Esophagus mucosa (tissue), 1 donor: Measurements from ENCODE around the gene ZNF473. TPM values are rescaled to one million over a fixed set of nuclear protein-coding genes. Genes with fewer than 3 reads are reported as not detected.
"Not testable (repeated sequence)": the region's sequence is repeated elsewhere in the genome, so short reads cannot be mapped to it uniquely, and the experiment has no call there.

Experiments
- ATAC-seq: fragments of 200-7000 bp; cut with Tn5 transposase; one replicate; pipeline ENCODE4 v1.9.1; 2020
- total RNA-seq: library from RNA; stranded (reverse); gene quantifications from one replicate; pipeline ENCODE4 v1.2.4, GENCODE V29; 2023
- donor health status: DM: yes; HTN: yes; CAD: no.

ZNF473 gene
- total RNA-seq, 1 donor from 2014 or later, result 6.7 TPM

DNA sequence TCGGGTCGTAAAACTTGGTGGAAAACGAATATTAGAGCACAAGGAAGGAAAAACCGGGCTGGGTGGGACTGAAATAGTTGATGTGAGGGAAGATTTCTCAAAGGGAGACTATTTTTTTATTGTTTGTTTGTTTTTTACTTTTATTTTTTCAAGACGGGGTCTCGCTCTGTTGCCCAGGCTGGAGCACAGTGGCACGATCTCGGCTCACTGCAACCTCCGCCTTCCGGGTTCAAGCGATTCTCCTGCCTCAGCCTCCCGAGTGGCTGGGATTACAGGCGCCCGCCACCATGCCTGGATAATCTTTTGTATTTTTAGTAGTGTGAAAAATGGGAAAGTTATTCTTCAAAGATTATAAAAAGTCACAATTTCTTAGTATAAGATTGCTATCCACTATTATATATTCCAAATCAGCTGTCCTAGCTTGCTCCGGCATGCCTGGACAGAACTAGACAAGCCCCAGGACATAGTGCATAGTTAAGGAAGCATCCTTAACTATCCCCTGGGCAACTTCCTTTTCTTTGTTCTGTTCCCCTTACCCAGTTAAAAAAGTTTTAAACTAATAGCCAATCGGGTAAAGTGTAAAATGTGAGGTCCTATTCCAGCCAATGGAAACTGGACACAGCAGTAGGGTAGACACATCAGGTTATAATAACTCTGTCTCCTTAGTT is 25.6 kb downstream of the ZNF473 start:
- not testable (repeated sequence) for ATAC-seq

DNA sequence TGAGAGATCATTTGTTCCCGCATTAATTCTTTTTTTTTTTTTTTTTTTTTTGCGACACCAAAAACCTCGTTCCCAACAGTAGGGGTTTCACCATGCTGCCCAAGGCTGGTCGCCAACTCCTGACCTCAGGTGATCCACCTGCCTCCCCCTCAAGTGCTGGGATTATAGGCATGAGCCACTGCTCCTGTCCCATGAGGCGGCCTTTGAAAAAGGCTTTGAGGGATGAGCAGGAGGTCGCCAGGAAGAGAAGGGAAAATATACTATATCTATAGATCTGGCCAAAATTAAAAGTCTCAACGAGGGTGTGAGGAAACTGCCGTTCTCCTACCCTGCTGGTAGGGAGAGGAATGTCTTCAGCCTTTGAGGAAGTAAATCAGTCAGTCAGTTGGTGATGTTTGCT is 26.2 kb downstream of the ZNF473 start:
- no peak for ATAC-seq

DNA sequence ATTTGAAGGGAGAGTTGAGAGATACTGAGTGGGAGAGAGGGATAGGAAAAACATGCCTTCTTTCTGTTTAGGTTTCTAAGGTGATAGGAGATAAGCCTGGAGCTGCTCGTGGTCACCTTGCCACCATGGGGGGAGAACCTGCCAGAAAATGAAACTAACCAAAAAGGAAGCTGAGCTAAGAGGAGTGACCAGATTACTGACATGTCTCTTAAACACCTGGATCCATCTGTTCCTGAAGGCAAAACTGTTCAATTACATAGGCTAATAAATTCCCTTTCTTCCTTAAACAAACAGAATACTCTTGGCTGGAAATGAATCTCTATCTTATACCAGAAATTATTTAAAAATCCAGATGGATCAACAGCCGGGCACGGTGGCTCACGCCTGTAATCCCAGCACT is 27.3 kb downstream of the ZNF473 start:
- ATAC-seq, result no peak

DNA sequence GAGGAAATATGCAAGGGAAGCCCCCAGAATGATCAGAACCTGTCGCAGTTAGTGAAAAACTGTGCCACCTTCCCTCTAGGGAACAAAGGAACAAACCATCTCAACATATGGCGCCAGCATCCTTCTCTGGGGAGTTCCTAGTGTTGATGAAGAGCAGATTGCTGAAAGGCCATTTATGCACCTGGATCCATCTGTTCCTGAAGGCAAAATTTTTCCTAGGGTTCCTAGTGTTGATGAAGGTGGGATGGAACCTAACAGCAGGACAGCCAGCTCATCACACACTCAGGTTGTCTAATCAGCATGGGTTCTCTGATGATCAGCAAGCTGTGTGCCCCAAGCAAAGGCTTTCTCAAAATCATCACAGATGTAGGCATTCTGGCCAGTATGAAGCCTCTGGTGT is 32.6 kb downstream of the ZNF473 start:
- no peak for ATAC-seq

DNA sequence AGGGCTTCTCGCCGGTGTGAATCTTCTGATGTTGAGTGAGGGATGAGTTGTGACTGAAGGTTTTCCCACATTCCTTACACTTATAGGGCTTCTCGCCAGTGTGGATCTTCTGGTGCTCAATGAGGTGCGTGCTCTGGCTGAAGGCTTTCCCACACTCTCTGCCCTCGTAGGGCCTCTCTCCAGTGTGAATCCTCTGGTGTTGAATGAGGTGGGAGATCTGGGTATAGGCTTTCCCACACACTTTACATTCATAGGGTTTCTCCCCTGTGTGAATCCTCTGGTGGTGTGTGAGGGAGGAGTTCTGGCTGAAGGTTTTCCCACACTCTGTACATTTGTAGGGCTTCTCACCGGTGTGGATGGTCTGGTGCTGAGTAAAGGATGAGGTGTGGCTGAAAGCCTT is 33.2 kb downstream of the ZNF473 start:
- no peak for ATAC-seq

DNA sequence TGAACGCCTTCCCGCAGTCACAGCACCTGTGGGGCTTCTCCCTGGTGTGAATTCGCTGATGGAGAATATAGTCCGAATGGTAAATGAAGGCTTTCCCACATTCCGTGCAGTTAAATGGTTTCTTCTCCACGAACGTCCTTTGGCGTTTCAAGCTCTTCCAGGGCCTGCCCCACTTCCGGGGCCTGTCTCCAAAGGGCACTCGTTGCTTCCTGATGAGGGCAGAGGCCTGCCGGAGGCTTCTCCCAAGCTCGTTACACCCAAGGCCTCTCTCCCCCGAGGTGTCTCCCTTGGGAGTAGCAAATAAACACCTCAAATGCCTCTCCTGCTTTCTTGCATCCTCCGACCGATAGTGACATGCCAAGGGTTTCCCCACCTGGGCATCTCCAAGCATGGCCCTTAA is 34.3 kb downstream of the ZNF473 start:
- no peak for ATAC-seq

DNA sequence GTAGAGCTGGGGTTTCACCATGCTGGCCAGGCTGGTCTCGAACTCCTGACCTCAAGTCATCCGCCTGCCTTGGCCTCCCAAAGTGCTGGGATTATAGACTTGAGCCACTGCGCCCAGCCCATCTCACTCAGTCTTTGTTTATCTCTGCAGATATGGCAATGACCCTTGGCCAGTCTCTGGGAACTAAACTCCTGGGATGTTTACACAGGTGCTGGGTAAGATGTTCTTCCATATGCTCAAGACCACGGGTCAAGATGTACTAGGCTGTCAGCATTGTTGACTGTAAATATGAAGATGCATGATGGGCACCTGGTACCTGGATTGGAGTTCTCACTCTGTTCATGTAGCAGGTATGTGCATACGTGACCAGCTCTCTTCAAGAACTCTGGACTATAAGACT is 35.8 kb downstream of the ZNF473 start:
- ATAC-seq, result no peak

DNA sequence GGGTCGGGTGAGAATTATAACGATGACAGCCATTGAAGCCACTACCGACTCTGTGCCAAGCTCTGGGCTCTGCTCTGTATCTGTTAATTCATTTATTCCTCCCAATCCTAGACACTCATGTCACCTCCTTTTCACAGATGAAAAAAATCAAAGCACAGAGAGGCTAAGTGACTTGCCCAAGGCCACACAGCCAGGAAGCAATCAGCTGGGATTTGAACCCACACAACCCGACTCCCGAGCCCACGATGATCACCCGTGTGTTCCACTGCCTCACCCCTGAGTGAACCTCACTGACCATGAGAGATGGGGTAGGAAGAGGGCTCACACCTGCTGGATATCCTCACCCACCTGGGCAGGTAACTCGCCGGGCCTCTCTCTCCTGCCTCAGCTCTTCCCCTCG is 40.1 kb downstream of the ZNF473 start:
- no peak for ATAC-seq

DNA sequence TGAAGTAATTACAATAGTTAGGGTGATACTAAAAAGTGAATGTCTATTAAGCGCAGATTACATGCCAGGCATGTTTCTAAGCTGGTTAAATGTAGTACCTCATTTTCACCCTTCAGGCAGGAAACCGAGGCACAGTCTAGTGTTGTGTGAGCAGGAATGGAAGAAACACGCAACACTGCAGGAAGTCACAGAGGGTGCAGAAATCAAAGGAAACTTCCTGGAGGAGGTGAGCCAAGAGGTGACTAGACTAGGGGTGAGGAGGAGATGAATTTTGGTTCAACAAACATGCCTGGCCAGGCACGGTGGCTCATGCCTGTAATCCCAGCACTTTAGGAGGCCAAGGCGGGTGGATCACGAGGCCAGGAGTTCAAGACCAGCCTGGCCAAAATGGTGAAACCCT is 41.8 kb downstream of the ZNF473 start:
- ATAC-seq, result peak; percentile 20

DNA sequence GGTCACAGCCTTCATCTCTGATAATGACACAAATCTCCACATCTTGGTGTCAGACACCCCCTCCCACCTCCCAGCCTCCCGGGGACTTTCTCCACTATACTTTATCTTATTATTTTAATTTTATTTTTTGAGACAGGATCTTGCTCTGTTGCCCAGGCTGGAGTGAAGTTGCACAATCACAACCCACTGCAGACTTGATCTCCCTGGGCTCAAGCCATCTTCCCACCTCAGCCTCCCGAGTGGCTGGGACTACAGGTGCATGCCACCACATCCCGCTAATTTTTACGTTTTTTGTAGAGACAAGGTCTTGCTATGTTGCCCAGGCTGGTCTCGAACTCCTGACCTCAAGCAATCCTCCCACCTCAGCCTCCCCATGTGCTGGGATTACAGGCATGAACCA is 42.6 kb downstream of the ZNF473 start:
- ATAC-seq, result not testable (repeated sequence)

DNA sequence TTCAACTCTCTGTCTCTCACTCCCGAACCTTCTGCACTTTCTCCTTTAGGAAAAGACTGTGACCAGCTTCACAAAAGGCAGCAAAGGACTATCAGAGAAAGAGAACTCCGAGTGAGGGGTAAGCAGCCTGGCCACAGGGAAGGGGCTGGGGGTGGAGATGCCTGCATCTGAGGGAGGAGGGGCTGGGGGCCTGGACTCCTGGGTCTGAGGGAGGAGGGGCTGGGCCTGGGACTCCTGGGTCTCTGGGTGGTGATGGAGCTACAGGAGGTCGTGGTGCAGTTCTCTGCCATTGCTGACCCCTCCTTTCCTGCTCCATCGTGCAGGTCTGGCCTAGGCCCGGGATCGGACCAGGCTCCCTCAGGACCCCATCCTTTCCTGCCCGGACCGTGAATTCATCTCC is 49.3 kb downstream of the ZNF473 start:
- not testable (repeated sequence) for ATAC-seq

DNA sequence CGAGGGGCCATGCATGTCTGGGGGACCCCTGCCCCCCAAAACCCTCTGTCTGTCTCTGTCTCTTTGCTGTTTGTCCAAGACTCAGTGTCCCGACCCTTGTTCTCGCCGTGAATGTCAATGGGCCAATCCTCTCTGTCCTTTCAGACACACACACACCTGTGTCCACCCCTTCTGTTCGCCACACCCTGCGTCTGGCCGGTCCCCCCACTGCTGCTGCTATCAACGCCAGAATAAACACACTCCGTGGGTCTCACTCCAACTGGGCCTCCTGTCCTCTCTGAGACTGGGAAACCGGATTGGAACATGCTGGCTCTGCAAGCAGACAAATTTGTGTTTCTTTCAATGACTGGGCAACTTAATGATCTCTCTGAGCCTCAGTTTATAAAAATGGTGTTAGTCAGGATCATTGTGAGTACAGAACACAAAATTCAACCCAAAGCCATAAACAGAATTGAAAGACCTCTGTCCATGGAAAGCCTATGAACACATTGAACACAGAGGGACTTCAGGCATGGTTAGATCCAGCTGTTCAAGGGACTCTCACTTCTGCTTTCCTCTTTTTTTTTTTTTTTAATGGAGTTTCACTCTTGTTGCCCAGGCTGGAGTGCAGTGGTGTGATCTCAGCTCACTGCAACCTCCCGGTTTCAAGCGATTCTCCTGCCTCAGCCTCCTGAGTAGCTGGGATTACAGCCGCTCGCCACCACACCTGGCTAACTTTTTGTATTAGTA is 50.0 kb downstream of the ZNF473 start:
- ATAC-seq, result not testable (repeated sequence)

DNA sequence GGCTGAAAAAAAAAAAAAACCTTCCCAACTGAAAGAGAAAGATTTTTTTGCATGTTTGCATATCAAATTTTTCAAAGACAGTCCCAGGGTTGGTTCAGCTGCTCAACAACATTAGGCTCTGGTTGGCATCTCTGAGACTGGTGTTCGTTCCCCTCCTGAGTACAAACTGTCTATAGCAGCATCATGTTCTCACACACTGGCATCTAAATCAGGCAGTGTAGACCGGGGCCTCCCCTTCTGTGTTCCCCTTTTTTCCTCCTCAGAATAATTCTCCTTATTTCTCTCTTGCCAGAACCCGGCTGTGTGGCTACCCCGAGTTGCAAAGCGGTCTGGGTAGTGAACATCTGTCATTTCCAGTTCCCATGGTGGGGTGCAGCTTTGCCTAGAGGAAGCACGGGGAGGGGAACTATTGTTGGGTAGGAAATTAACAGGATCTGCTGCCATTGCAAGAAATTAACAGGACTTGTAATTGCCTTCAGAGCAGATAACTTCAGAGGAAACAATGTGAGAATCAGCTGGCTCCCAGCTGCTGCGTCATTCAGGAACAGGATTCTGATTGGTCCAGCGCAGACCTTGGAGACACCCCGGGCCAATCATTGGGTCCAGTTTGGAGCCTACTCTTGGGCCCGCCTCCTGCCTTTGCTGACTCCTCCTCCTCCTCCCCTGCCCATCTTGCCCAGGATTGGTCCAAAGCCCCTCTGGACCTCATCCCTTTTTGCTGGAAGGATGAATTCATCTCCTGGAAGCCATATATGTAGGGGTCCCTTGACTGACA is 51.0 kb downstream of the ZNF473 start:
- ATAC-seq, result not testable (repeated sequence)

DNA sequence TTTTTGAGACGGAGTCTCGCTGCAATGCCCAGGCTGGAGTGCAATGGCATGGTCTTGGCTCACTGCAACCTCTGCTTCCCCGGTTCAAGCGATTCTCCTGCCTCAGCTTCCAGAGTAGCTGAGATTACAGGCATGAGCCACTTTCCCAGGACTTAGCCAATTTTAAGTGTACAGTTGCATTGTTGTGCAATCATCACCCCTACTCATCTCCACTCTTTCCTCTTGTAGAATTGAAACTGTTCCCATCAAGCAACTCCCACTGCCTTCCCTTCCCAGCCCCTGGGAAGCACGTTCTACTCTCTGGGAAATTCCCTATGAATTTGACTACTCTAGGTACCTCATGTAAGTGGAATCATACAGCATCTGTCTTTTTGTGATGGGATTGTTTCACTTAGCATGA is 53.2 kb downstream of the ZNF473 start:
- ATAC-seq, result not testable (repeated sequence)

DNA sequence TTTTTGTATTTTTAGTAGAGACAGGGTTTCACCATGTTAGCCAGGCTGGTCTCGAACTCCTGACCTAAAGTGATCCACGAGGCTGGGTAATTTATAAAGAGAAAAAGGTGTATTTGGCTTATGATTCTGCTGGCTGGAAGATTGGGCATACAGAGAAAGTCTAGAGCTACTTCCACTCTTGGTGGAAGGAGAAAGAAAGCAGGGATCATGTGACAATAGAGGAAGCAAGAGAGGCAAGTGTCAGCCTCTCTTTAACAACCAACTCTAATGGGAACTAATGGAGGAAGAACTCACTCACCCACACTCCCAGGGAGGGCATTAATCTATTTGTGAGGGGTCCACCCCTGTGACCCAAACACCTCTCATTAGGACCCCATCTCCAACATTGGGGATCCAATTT is 58.6 kb downstream of the ZNF473 start:
- ATAC-seq, result not testable (repeated sequence)

DNA sequence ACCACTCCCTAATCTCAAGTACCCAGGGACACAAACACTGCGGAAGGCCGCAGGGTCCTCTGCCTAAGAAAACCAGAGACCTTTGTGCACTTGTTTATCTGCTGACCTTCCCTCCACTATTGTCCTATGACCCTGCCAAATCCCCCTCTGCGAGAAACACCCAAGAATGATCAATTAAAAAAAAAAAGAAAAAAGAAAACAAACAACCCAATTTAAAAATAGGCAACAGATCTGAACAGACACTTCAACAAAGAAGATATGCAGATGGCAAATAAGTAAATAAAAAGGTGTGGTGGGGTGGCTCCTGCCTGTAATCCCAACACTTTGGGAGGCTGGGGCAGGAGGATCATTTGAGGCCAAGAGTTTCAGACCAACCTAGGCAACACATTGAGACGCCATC is 61.3 kb downstream of the ZNF473 start:
- ATAC-seq, result not testable (repeated sequence)

DNA sequence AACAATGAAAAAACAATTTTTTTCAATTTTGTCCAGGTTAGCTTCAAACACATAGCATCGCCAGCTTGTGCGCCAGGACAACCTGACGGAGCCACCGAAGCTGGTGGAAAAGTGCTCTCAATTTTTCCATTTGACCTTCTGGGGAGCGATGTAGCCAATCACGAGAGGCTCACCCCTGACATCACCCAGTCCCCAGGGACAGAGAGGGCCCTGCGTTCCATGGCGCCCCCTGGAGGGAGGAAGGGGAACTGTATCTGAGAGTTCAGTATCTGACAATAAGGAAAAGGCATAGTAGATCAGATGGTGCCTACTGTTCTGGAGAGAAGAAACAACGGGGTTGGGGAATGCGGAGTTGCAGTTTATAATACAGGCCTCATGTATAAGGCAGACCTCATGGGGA is 64.9 kb downstream of the ZNF473 start:
- ATAC-seq, result not testable (repeated sequence)

DNA sequence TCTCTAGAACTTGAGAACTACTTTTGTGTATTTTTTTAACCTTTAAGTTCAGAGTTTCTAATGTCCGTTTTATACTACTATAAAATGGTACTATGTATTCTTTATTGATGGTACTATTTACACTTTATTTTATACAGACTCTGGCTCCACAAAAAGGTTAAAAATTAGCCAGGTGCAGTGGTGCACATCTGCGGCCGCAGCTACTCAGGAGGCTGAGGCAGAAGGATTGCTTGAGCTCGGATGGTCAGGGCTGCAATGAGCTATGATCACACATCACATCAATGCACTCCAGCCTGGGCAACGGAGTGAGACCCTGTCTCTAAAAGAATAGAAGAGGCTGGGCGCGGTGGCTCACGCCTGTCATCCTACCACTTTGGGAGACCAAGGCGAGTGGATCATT is 66.0 kb downstream of the ZNF473 start:
- not testable (repeated sequence) for ATAC-seq

DNA sequence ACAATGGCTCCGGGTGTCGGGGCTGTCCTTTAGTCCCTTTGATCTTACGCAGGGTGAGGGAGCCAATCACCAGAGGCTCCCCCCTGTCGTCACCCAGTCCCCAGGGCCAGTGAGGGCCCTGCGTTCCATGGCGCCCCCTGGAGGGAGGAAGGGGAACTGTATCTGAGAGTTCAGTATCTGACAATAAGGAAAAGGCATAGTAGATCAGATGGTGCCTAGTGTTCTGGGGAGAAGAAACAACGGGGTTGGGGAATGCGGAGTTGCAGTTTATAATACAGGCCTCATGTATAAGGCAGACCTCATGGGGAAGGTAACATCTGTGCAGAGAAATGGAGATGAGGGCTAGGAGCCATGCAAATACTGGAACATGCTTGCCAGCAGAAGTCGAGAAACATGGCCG is 66.8 kb downstream of the ZNF473 start:
- ATAC-seq, result not testable (repeated sequence)

DNA sequence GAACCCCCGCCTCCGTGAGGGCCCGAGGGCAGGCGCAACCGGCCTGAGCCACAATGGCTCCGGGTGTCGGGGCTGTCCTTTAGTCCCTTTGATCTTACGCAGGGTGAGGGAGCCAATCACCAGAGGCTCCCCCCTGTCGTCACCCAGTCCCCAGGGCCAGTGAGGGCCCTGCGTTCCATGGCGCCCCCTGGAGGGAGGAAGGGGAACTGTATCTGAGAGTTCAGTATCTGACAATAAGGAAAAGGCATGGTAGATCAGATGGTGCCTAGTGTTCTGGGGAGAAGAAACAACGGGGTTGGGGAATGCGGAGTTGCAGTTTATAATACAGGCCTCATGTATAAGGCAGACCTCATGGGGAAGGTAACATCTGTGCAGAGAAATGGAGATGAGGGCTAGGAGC is 72.1 kb downstream of the ZNF473 start:
- not testable (repeated sequence) for ATAC-seq

DNA sequence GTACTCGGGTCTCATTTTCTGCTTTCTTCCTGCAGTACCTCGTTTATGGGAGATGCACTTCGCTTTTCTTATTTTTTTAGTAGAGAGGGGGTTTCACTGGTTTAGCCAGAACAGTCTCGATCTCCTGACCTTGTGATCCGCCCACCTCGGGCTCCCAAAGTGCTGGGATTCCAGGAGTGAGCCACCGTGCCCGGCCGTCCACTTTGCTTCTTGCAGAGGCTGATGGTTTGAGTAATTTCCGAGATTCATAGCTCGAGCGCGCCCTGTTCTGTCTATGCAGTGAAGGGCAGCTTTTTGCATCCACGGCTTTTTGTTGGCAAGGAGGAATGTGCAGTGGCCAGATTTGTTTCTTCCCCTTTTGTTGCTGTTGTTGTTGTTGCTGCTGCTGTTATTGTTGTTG is 73.1 kb downstream of the ZNF473 start:
- ATAC-seq, result not testable (repeated sequence)

DNA sequence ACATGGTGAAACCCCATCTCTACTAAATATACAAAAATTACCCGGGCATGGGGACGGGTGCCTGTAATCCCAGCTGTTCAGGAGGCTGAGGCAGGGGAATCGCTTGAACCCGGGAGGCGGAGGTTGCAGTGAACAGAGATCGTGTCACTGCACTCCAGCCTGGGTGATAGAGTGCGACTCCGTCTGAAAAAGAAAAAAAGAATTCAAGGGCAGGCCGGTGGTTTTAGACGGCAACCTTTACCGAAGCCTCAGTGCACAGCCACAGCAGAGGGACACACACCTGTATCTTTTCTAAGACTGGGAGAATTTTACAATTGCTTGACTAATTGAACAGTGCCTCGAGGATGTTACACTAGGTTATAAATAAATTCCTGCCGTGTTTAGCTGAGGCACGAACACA is 73.9 kb downstream of the ZNF473 start:
- ATAC-seq, result not testable (repeated sequence)

DNA sequence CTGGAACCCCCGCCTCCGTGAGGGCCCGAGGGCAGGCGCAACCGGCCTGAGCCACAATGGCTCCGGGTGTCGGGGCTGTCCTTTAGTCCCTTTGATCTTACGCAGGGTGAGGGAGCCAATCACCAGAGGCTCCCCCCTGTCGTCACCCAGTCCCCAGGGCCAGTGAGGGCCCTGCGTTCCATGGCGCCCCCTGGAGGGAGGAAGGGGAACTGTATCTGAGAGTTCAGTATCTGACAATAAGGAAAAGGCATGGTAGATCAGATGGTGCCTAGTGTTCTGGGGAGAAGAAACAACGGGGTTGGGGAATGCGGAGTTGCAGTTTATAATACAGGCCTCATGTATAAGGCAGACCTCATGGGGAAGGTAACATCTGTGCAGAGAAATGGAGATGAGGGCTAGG is 75.1 kb downstream of the ZNF473 start:
- not testable (repeated sequence) for ATAC-seq
